ENCODE results near the gene TDRD6.
"Not testable (repeated sequence)": the region's sequence is repeated elsewhere in the genome, so short reads cannot be mapped to it uniquely, and the experiment has no call there.

Gene TDRD6

GRCh38 chr6:46744159-46744725, 56.6 kb downstream of the TDRD6 start:
- not testable (repeated sequence) for DNase-seq

- no peak for DNase-seq
Observed at GRCh38 chr6:46745973-46746372, 58.3 kb downstream of the TDRD6 start.

GRCh38 chr6:46746696-46747095, 59.0 kb downstream of the TDRD6 start, which contains the start of gene ANKRD66:
Gene ANKRD66 (plus strand): TSS chr6:46746933. CDS start chr6:46751949, 5,016 bp downstream.
- DNase-seq: no peak

GRCh38 chr6:46748940-46749503, 61.3 kb downstream of the TDRD6 start:
- no peak for DNase-seq

GRCh38 chr6:46749731-46750130, 62.0 kb downstream of the TDRD6 start:
- DNase-seq: no peak

GRCh38 chr6:46751658-46752057, 64.0 kb downstream of the TDRD6 start:
- no peak for DNase-seq
